Measurements from ENCODE around the gene MAML2.

- TF ChIP-seq FOXJ3 (CRISPR knock-in tag; IDR thresholded peaks at IDR 0.05; ENCODE audit: borderline replicate concordance), result no peak
- TF ChIP-seq, protein P1, sequence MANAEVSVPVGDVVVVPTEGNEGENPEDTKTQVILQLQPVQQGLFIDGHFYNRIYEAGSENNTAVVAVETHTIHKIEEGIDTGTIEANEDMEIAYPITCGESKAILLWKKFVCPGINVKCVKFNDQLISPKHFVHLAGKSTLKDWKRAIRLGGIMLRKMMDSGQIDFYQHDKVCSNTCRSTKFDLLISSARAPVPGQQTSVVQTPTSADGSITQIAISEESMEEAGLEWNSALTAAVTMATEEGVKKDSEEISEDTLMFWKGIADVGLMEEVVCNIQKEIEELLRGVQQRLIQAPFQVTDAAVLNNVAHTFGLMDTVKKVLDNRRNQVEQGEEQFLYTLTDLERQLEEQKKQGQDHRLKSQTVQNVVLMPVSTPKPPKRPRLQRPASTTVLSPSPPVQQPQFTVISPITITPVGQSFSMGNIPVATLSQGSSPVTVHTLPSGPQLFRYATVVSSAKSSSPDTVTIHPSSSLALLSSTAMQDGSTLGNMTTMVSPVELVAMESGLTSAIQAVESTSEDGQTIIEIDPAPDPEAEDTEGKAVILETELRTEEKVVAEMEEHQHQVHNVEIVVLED (CRISPR knock-in tag; IDR thresholded peaks at IDR 0.05; ENCODE audit: borderline replicate concordance), result no peak
Measured at GRCh38 chr11:95926726-95927125, 416.3 kb downstream of the MAML2 start.
